HEK293T (cell line): ENCODE measurements around the gene ABCA3.

ENCODE experiments used
- CTCF ChIA-PET: fragments of 350-600 bp; formaldehyde crosslinking; extraction: SDS; loops from one replicate; lab custom pipeline; 2021; ENCODE audit warnings: antibody characterized with exemption, inconsistent platforms; lab: Yijun Ruan, JAX
- POLR2A ChIA-PET: fragments of 350-600 bp; formaldehyde crosslinking; extraction: SDS; loops from one replicate; lab custom pipeline; 2020; ENCODE audit warnings: antibody characterized with exemption, inconsistent platforms; lab: Yijun Ruan, JAX
- DNase-seq: peaks from one replicate; pipeline ENCODE4 v3.0.0; 2012; ENCODE audit warnings: mixed read lengths; ENCODE audit errors: extremely low spot score
- ARNT ChIP-seq: fragments of 450-650 bp; IDR thresholded peaks from 2 replicates; pipeline ENCODE4 v1.6.1; 2017; ENCODE audit warnings: mild to moderate bottlenecking
- BHLHE40 ChIP-seq: fragments of 450-650 bp; IDR thresholded peaks from 2 replicates; pipeline ENCODE4 v1.6.1; 2016; ENCODE audit warnings: mild to moderate bottlenecking, moderate library complexity, borderline replicate concordance
- CTBP1 ChIP-seq: fragments of 450-650 bp; IDR thresholded peaks from 2 replicates; pipeline ENCODE4 v1.6.1; 2016; ENCODE audit warnings: borderline replicate concordance
- ELF4 ChIP-seq: fragments of 450-650 bp; IDR thresholded peaks from 2 replicates; pipeline ENCODE4 v1.6.1; 2017; ENCODE audit warnings: antibody characterized with exemption
- FOXA1 ChIP-seq: fragments of 450-650 bp; IDR thresholded peaks from 2 replicates; pipeline ENCODE4 v1.6.1; 2016; ENCODE audit warnings: mild to moderate bottlenecking
- FOXK2 ChIP-seq: fragments of 450-650 bp; IDR thresholded peaks from 2 replicates; pipeline ENCODE4 v1.6.1; 2016; ENCODE audit warnings: mild to moderate bottlenecking
- FOXM1 ChIP-seq: fragments of 450-650 bp; IDR thresholded peaks from 2 replicates; pipeline ENCODE4 v1.6.1; 2017; ENCODE audit warnings: mild to moderate bottlenecking, borderline replicate concordance
- HDGF ChIP-seq: fragments of 450-650 bp; IDR thresholded peaks from 2 replicates; pipeline ENCODE4 v1.6.1; 2017; ENCODE audit warnings: antibody characterized with exemption, borderline replicate concordance
- L3MBTL2 ChIP-seq: fragments of 450-650 bp; conservative IDR thresholded peaks from 2 replicates; pipeline ENCODE4 v1.6.1; 2016; ENCODE audit warnings: mild to moderate bottlenecking
- LEF1 ChIP-seq: fragments of 450-650 bp; IDR thresholded peaks from 2 replicates; pipeline ENCODE4 v1.6.1; 2017; ENCODE audit warnings: mild to moderate bottlenecking, borderline replicate concordance
- NFRKB ChIP-seq: fragments of 450-650 bp; IDR thresholded peaks from 2 replicates; pipeline ENCODE4 v1.6.1; 2016; ENCODE audit warnings: mild to moderate bottlenecking, moderate library complexity
- SP1 ChIP-seq: fragments of 450-650 bp; IDR thresholded peaks from 2 replicates; pipeline ENCODE4 v1.6.1; 2017
- SUZ12 ChIP-seq: fragments of 450-650 bp; IDR thresholded peaks from 2 replicates; pipeline ENCODE4 v1.6.1; 2016; ENCODE audit warnings: mild to moderate bottlenecking
- TARDBP ChIP-seq: fragments of 450-650 bp; IDR thresholded peaks from 2 replicates; pipeline ENCODE4 v1.6.1; 2016
- ZNF384 ChIP-seq: fragments of 450-650 bp; IDR thresholded peaks from 2 replicates; pipeline ENCODE4 v1.6.1; 2016
- TF ChIP-seq, protein P1 (sequence below): fragments of 450-650 bp; IDR thresholded peaks from 2 replicates; pipeline ENCODE4 v1.6.1; 2016

ABCA3 gene

DNA sequence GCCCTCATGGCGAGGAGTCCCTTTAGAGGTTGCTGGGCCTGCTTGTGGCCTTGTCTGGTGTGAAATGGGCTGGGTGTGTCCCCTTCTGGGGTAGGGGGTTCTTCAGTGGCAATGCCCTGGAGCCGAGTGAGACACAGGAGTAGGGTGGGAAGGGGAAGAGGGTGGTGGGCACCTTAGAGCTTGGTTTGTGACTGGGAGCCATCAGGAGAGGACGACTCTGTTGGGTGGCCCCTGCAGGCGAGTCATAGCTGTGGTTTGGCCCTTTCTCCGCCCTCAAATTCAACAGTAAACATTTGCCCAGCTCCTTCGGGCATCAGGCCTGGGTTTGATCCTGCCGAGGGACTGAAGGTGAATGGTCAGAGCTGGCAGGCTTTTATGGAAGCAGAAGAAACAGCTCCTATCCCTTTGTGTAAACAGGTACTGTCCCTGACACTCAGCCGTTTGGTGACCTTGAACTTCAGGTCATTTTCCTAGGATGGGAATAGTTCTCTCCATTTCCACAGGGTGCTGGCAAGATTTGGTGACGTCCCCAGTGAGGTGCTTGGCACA lies 114.2 kb downstream of the ABCA3 start:
- ChIA-PET POLR2A (interaction anchor here (1.0 to 5.4 kb wide), 4 partner anchors 11 to 71 kb away, joined by 3 to 34 read pairs (median 3); partner anchors contain the start of genes ECI1, PGP and TRAF7), CTCF (no interaction called here)
- DNase-seq = no peak
- TF ChIP-seq ELF4 (no peak), LEF1 (no peak), CTBP1 (no peak), NFRKB (no peak), HDGF (no peak), FOXM1 (no peak), BHLHE40 (no peak), FOXK2 (no peak), SP1 (no peak), ZNF384 (no peak), L3MBTL2 (no peak), SUZ12 (no peak), ARNT (no peak), FOXA1 (no peak), TARDBP (no peak)
- TF ChIP-seq, protein P1, sequence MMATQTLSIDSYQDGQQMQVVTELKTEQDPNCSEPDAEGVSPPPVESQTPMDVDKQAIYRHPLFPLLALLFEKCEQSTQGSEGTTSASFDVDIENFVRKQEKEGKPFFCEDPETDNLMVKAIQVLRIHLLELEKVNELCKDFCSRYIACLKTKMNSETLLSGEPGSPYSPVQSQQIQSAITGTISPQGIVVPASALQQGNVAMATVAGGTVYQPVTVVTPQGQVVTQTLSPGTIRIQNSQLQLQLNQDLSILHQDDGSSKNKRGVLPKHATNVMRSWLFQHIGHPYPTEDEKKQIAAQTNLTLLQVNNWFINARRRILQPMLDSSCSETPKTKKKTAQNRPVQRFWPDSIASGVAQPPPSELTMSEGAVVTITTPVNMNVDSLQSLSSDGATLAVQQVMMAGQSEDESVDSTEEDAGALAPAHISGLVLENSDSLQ = no peak
